Activated T-helper 1 cell treated with anti-CD3 and anti-CD28 coated beads, Interleukin-12 subunit alpha, Interleukin-12 subunit beta, Interleukin-2, Interleukin-4 antibody, amounts not matched to agents 30 ng/mL and 10 ng/mL and 1 ng/mL, durations not matched to agents 14 hours and 24 hours and 36 hours (primary cell): Measurements from ENCODE around the gene LRIG3. TPM values are rescaled to one million over a fixed set of nuclear protein-coding genes. Genes with fewer than 3 reads are reported as not detected.
"Not testable (repeated sequence)": the region's sequence is repeated elsewhere in the genome, so short reads cannot be mapped to it uniquely, and the experiment has no call there.

ENCODE experiments used
- DNase-seq: peaks from one replicate; pipeline ENCODE4 v3.0.0; 2021; ENCODE audit warnings: low spot score
- H3K27ac Mint-ChIP-seq: one replicate; pipeline ENCODE4 v1.8.0; 2021; ENCODE audit warnings: mild to moderate bottlenecking, mixed read lengths
- H3K27me3 Mint-ChIP-seq: one replicate; pipeline ENCODE4 v1.8.0; 2022; ENCODE audit warnings: mild to moderate bottlenecking, moderate library complexity, mixed read lengths; ENCODE audit not compliant: insufficient read depth
- H3K36me3 Mint-ChIP-seq: one replicate; pipeline ENCODE4 v1.8.0; 2021; ENCODE audit warnings: low read depth, mixed read lengths
- H3K4me1 Mint-ChIP-seq: one replicate; pipeline ENCODE4 v1.8.0; 2021; ENCODE audit warnings: low read depth, mixed read lengths
- H3K4me3 Mint-ChIP-seq: one replicate; pipeline ENCODE4 v1.8.0; 2021; ENCODE audit warnings: mild to moderate bottlenecking, moderate library complexity, mixed read lengths
- H3K9me3 Mint-ChIP-seq: one replicate; pipeline ENCODE4 v1.8.0; 2021; ENCODE audit warnings: mixed read lengths
- intact Hi-C: fragments of 100-400 bp; cut with micrococcal nuclease; formaldehyde crosslinking; loops from one replicate; pipeline ENCODE4 v1.15.1; 2024
- total RNA-seq: library from RNA; stranded (reverse); gene quantifications from 2 replicates; pipeline ENCODE4 v1.2.3, GENCODE V29; 2022

Gene LRIG3
- total RNA-seq, 1 donor from 2014 or later: not detected

GRCh38 chr12:58914457-58914856 lies 5.8 kb downstream of the LRIG3 start:
- no peak for DNase-seq
- Mint-ChIP-seq H3K27ac (no peak overlapping the region), H3K4me1 (no peaks in the 10 kb centered on the region), H3K36me3 (no peaks in the 10 kb centered on the region), H3K4me3 (no peak overlapping the region), H3K27me3 (peaks cover 21% of the 10 kb centered on the region), H3K9me3 (no peaks in the 10 kb centered on the region)
- intact Hi-C loops: no loop called here

GRCh38 chr12:58907391-58907790 lies 12.9 kb downstream of the LRIG3 start:
- peaks cover 1% of the 10 kb centered on the region for H3K27me3 Mint-ChIP-seq
- no peaks in the 10 kb centered on the region for H3K4me1 Mint-ChIP-seq
- no peak overlapping the region for H3K27ac Mint-ChIP-seq
- intact Hi-C loops: no loop called here
- no peaks in the 10 kb centered on the region for H3K9me3 Mint-ChIP-seq
- no peak overlapping the region for H3K4me3 Mint-ChIP-seq
- no peak for DNase-seq
- no peaks in the 10 kb centered on the region for H3K36me3 Mint-ChIP-seq

GRCh38 chr12:58906917-58907316 lies 13.4 kb downstream of the LRIG3 start:
- Mint-ChIP-seq H3K4me3 (no peak overlapping the region), H3K36me3 (no peaks in the 10 kb centered on the region), H3K9me3 (no peaks in the 10 kb centered on the region), H3K4me1 (no peaks in the 10 kb centered on the region), H3K27ac (no peak overlapping the region), H3K27me3 (peaks cover 1% of the 10 kb centered on the region)
- intact Hi-C loops: no loop called here
- DNase-seq: no peak

- DNase-seq: no peak
- Mint-ChIP-seq H3K4me1 (no peaks in the 10 kb centered on the region), H3K9me3 (no peaks in the 10 kb centered on the region), H3K36me3 (no peaks in the 10 kb centered on the region), H3K27me3 (peaks cover 1% of the 10 kb centered on the region), H3K4me3 (no peak overlapping the region), H3K27ac (no peak overlapping the region)
- intact Hi-C loops: no loop called here
Measured at GRCh38 chr12:58905422-58905821, 14.9 kb downstream of the LRIG3 start.

GRCh38 chr12:58902726-58903125 lies 17.6 kb downstream of the LRIG3 start:
- H3K9me3 Mint-ChIP-seq, H3K27ac Mint-ChIP-seq, H3K36me3 Mint-ChIP-seq, H3K4me3 Mint-ChIP-seq, H3K27me3 Mint-ChIP-seq, H3K4me1 Mint-ChIP-seq, intact Hi-C loops, DNase-seq: not testable (repeated sequence)

GRCh38 chr12:58901664-58902063 lies 18.6 kb downstream of the LRIG3 start:
- no peaks in the 10 kb centered on the region for H3K27me3 Mint-ChIP-seq
- H3K4me1 Mint-ChIP-seq: no peaks in the 10 kb centered on the region
- no peaks in the 10 kb centered on the region for H3K36me3 Mint-ChIP-seq
- no peaks in the 10 kb centered on the region for H3K9me3 Mint-ChIP-seq
- H3K4me3 Mint-ChIP-seq: no peak overlapping the region
- intact Hi-C loops: no loop called here
- no peak overlapping the region for H3K27ac Mint-ChIP-seq
- no peak for DNase-seq

GRCh38 chr12:58897969-58898368 lies 22.3 kb downstream of the LRIG3 start:
- no peaks in the 10 kb centered on the region for H3K27me3 Mint-ChIP-seq
- DNase-seq: no peak
- no peak overlapping the region for H3K4me3 Mint-ChIP-seq
- H3K4me1 Mint-ChIP-seq: no peaks in the 10 kb centered on the region
- H3K27ac Mint-ChIP-seq: no peak overlapping the region
- intact Hi-C loops: no loop called here
- no peaks in the 10 kb centered on the region for H3K9me3 Mint-ChIP-seq
- H3K36me3 Mint-ChIP-seq: no peaks in the 10 kb centered on the region

GRCh38 chr12:58896278-58896677 lies 24.0 kb downstream of the LRIG3 start:
- no peaks in the 10 kb centered on the region for H3K27me3 Mint-ChIP-seq
- DNase-seq: no peak
- no peak overlapping the region for H3K4me3 Mint-ChIP-seq
- H3K36me3 Mint-ChIP-seq: no peaks in the 10 kb centered on the region
- intact Hi-C loops: no loop called here
- no peaks in the 10 kb centered on the region for H3K9me3 Mint-ChIP-seq
- H3K4me1 Mint-ChIP-seq: no peaks in the 10 kb centered on the region
- no peak overlapping the region for H3K27ac Mint-ChIP-seq

- H3K27ac Mint-ChIP-seq: no peak overlapping the region
- no peak for DNase-seq
- H3K36me3 Mint-ChIP-seq: no peaks in the 10 kb centered on the region
- no peaks in the 10 kb centered on the region for H3K4me1 Mint-ChIP-seq
- H3K4me3 Mint-ChIP-seq: no peak overlapping the region
- intact Hi-C loops: no loop called here
- no peaks in the 10 kb centered on the region for H3K9me3 Mint-ChIP-seq
- no peaks in the 10 kb centered on the region for H3K27me3 Mint-ChIP-seq
Measured at GRCh38 chr12:58895053-58895452, 25.3 kb downstream of the LRIG3 start.

- no peaks in the 10 kb centered on the region for H3K9me3 Mint-ChIP-seq
- H3K27me3 Mint-ChIP-seq: no peaks in the 10 kb centered on the region
- no peaks in the 10 kb centered on the region for H3K4me1 Mint-ChIP-seq
- no peak overlapping the region for H3K27ac Mint-ChIP-seq
- no peaks in the 10 kb centered on the region for H3K36me3 Mint-ChIP-seq
- no peak overlapping the region for H3K4me3 Mint-ChIP-seq
- DNase-seq: no peak
- intact Hi-C loops: no loop called here
Measured at GRCh38 chr12:58894040-58894439, 26.3 kb downstream of the LRIG3 start.

GRCh38 chr12:58893495-58893894 lies 26.8 kb downstream of the LRIG3 start:
- Mint-ChIP-seq H3K4me3 (no peak overlapping the region), H3K36me3 (no peaks in the 10 kb centered on the region), H3K27me3 (no peaks in the 10 kb centered on the region), H3K27ac (no peak overlapping the region), H3K9me3 (no peaks in the 10 kb centered on the region), H3K4me1 (no peaks in the 10 kb centered on the region)
- intact Hi-C loops: no loop called here
- DNase-seq: no peak

GRCh38 chr12:58889557-58889956 lies 30.7 kb downstream of the LRIG3 start:
- Mint-ChIP-seq H3K36me3 (no peaks in the 10 kb centered on the region), H3K4me1 (no peaks in the 10 kb centered on the region)

GRCh38 chr12:58888131-58888783 lies 32.0 kb downstream of the LRIG3 start:
- no peak overlapping the region for H3K27ac Mint-ChIP-seq
- H3K4me1 Mint-ChIP-seq: no peaks in the 10 kb centered on the region
- H3K27me3 Mint-ChIP-seq: no peaks in the 10 kb centered on the region
- H3K9me3 Mint-ChIP-seq: no peaks in the 10 kb centered on the region
- no peaks in the 10 kb centered on the region for H3K36me3 Mint-ChIP-seq
- intact Hi-C loops: no loop called here
- no peak for DNase-seq
- H3K4me3 Mint-ChIP-seq: no peak overlapping the region

More at GRCh38 chr12:58889557-58889956, 30.7 kb downstream of the LRIG3 start:
- Mint-ChIP-seq H3K9me3 (no peaks in the 10 kb centered on the region), H3K27me3 (no peaks in the 10 kb centered on the region), H3K27ac (no peak overlapping the region), H3K4me3 (no peak overlapping the region)
- no peak for DNase-seq
- intact Hi-C loops: no loop called here

- Mint-ChIP-seq H3K4me3 (no peak overlapping the region), H3K9me3 (no peaks in the 10 kb centered on the region), H3K4me1 (no peaks in the 10 kb centered on the region), H3K27ac (no peak overlapping the region), H3K36me3 (no peaks in the 10 kb centered on the region), H3K27me3 (no peaks in the 10 kb centered on the region)
- no peak for DNase-seq
- intact Hi-C loops: no loop called here
Measured at GRCh38 chr12:58887068-58887467, 33.2 kb downstream of the LRIG3 start.
